HCT116 (cell line): Measurements from ENCODE around the gene PRELID2. TPM values are rescaled to one million over a fixed set of nuclear protein-coding genes. Genes with fewer than 3 reads are reported as not detected.

Experiments
- ATAC-seq: fragments of 200-7000 bp; cut with Tn5 transposase; 2 replicates; pipeline ENCODE4 v1.9.1; 2020; ENCODE audit warnings: mild to moderate bottlenecking, moderate library complexity
- BruUV-seq: library from RNA; stranded (reverse); fragments of 400-500 nt; replicated peaks from 2 replicates; lab custom pipeline; 2021; lab: Mats Ljungman, UMichigan
- CTCF ChIA-PET: fragments of 300-600 bp; sonication (Branson Sonifier 250); formaldehyde crosslinking; loops from one replicate; lab custom pipeline; 2021; ENCODE audit warnings: antibody characterized with exemption; lab: Charles Lee
- POLR2A ChIA-PET: fragments of 300-600, 350-600 bp; sonication (Branson Sonifier 250); formaldehyde crosslinking; loops from one replicate; lab custom pipeline; 2021; ENCODE audit warnings: antibody characterized with exemption; lab: Charles Lee
- RAD21 ChIA-PET, 2 experiments: fragments of 300-600 bp; sonication (Branson Sonifier 250); formaldehyde crosslinking; loops; one replicate each; lab custom pipeline; 2023; ENCODE audit warnings: low total read pairs in 2 of 2; ENCODE audit not compliant: uncharacterized antibody in 2 of 2, unreplicated experiment in 2 of 2, low non-redundant PET in 1 of 2; lab: Charles Lee
- DNase-seq: peaks from one replicate; pipeline ENCODE4 v3.0.0-alpha.2; 2010; ENCODE audit warnings: low read depth, low spot score
- H2AFZ ChIP-seq: fragments of 200-600 bp; shearing (Covaris generic), sonication (generic); 2 replicates; pipeline ENCODE4 v1.6.1; 2017; ENCODE audit warnings: low read depth, mixed run types, mixed read lengths, antibody characterized with exemption, low read length; ENCODE audit not compliant: poor library complexity, severe bottlenecking
- H3K27ac ChIP-seq: 2 replicates; pipeline ENCODE4 v1.5.1; 2012; ENCODE audit warnings: low read depth, low read length
- H3K27me3 ChIP-seq: fragments of 200-600 bp; sonication (generic); 2 replicates; pipeline ENCODE4 v1.6.1; 2016; ENCODE audit warnings: mixed run types, low read length, mixed read lengths; ENCODE audit not compliant: insufficient read depth
- H3K36me3 ChIP-seq, 2 experiments: fragments of 200-500 bp in 1 of 2; fragments of 200-600 bp in 1 of 2; sonication (Bioruptor generic) in 1 of 2; sonication (generic) in 1 of 2; 2 replicates each; pipeline versions ENCODE4 v1.5.1 to v1.6.1; 2014 to 2016; ENCODE audit warnings: low read length in 2 of 2, inconsistent platforms in 1 of 2, mixed read lengths in 1 of 2, mixed run types in 1 of 2; ENCODE audit not compliant: insufficient read depth in 2 of 2, control insufficient read depth in 1 of 2
- H3K4me1 ChIP-seq, 2 experiments: fragments of 200-600 bp in 1 of 2; sonication (generic) in 1 of 2; 2 replicates each; pipeline versions ENCODE4 v1.5.1 to v1.6.1; 2012 to 2017; ENCODE audit warnings: low read length in 2 of 2, inconsistent platforms in 1 of 2, mild to moderate bottlenecking in 1 of 2, mixed read lengths in 1 of 2, mixed run types in 1 of 2, moderate library complexity in 1 of 2; ENCODE audit not compliant: insufficient read depth in 2 of 2, control insufficient read depth in 1 of 2
- H3K4me2 ChIP-seq: fragments of 200-600 bp; sonication (generic); 2 replicates; pipeline ENCODE4 v1.6.1; 2017; ENCODE audit warnings: mixed run types, low read length, mixed read lengths
- H3K4me3 ChIP-seq, 2 experiments: fragments of 200-600 bp in 1 of 2; sonication (generic) in 1 of 2; replicated peaks in 1 of 2; 2 replicates each; pipeline ENCODE4 v1.5.1; 2011 to 2016; ENCODE audit warnings: low read length in 2 of 2, control low read depth in 1 of 2, low read depth in 1 of 2, mild to moderate bottlenecking in 1 of 2, mixed read lengths in 1 of 2, mixed run types in 1 of 2
- H3K79me2 ChIP-seq: fragments of 200-600 bp; sonication (generic); 2 replicates; pipeline ENCODE4 v1.6.1; 2017; ENCODE audit warnings: mild to moderate bottlenecking, mixed run types, low read length, moderate library complexity, mixed read lengths; ENCODE audit not compliant: insufficient read depth
- H3K9ac ChIP-seq: fragments of 200-600 bp; sonication (generic); 2 replicates; pipeline ENCODE4 v1.6.1; 2016; ENCODE audit warnings: low read length, mixed read lengths
- H3K9me2 ChIP-seq: fragments of 200-600 bp; sonication (generic), shearing (Covaris generic); 2 replicates; pipeline ENCODE4 v1.6.1; 2017; ENCODE audit warnings: mixed run types, mild to moderate bottlenecking, moderate library complexity; ENCODE audit not compliant: insufficient read depth
- H3K9me3 ChIP-seq, 2 experiments: fragments of 200-500 bp in 1 of 2; fragments of 200-600 bp in 1 of 2; sonication (Bioruptor generic) in 1 of 2; sonication (generic) in 1 of 2; 2 replicates each; pipeline ENCODE4 v1.6.1; 2014 to 2017; ENCODE audit warnings: low read length in 2 of 2, mixed read lengths in 2 of 2, inconsistent platforms in 1 of 2, low read depth in 1 of 2, mild to moderate bottlenecking in 1 of 2, mixed run types in 1 of 2, moderate library complexity in 1 of 2; ENCODE audit not compliant: control insufficient read depth in 1 of 2, insufficient read depth in 1 of 2
- H4K20me1 ChIP-seq: fragments of 200-600 bp; sonication (generic), shearing (Covaris generic); 2 replicates; pipeline ENCODE4 v1.6.1; 2017; ENCODE audit warnings: mixed run types, mild to moderate bottlenecking, moderate library complexity; ENCODE audit not compliant: insufficient read depth
- ATF3 ChIP-seq: IDR thresholded peaks from 2 replicates; pipeline ENCODE4 v1.6.1; 2012
- CBX3 ChIP-seq: IDR thresholded peaks from 2 replicates; pipeline ENCODE4 v1.6.1; 2012; ENCODE audit warnings: low read depth
- EGR1 ChIP-seq: IDR thresholded peaks from 2 replicates; pipeline ENCODE4 v1.6.1; 2012; ENCODE audit warnings: low read depth
- ELF1 ChIP-seq: IDR thresholded peaks from 2 replicates; pipeline ENCODE4 v1.6.1; 2012; ENCODE audit warnings: low read depth, borderline replicate concordance
- EZH2 ChIP-seq: fragments of 200-600 bp; sonication (generic); IDR thresholded peaks from 2 replicates; pipeline ENCODE4 v1.6.1; 2017; ENCODE audit warnings: antibody characterized with exemption, mixed run types
- EZH2phosphoT487 ChIP-seq: fragments of 200-600 bp; IDR thresholded peaks from 2 replicates; pipeline ENCODE4 v1.6.1; 2018; ENCODE audit warnings: antibody characterized with exemption, borderline replicate concordance
- FOSL1 ChIP-seq: IDR thresholded peaks from 2 replicates; pipeline ENCODE4 v1.6.1; 2012; ENCODE audit warnings: low read depth
- JUND ChIP-seq: IDR thresholded peaks from 2 replicates; pipeline ENCODE4 v1.6.1; 2012
- POLR2A ChIP-seq: IDR thresholded peaks from 2 replicates; pipeline ENCODE4 v1.7.0; 2011; ENCODE audit warnings: borderline replicate concordance; ENCODE audit not compliant: insufficient read depth, insufficient read length; ENCODE audit errors: extremely low read depth
- POLR2AphosphoS5 ChIP-seq: IDR thresholded peaks from 2 replicates; pipeline ENCODE4 v1.6.1; 2011; ENCODE audit warnings: mild to moderate bottlenecking, low read depth, low read length, moderate library complexity
- RAD21 ChIP-seq: IDR thresholded peaks from 2 replicates; pipeline ENCODE4 v1.6.1; 2012; ENCODE audit warnings: low read depth, mild to moderate bottlenecking
- REST ChIP-seq: IDR thresholded peaks from 2 replicates; pipeline ENCODE4 v1.6.1; 2012; ENCODE audit warnings: low read depth
- SIN3A ChIP-seq: IDR thresholded peaks from 2 replicates; pipeline ENCODE4 v1.6.1; 2012; ENCODE audit warnings: low read depth
- SP1 ChIP-seq: IDR thresholded peaks from 2 replicates; pipeline ENCODE4 v1.6.1; 2012; ENCODE audit warnings: low read depth
- SRF ChIP-seq: IDR thresholded peaks from 2 replicates; pipeline ENCODE4 v1.6.1; 2012; ENCODE audit warnings: low read depth
- TCF7L2 ChIP-seq: IDR thresholded peaks from 2 replicates; pipeline ENCODE4 v1.7.0; 2011; ENCODE audit warnings: borderline replicate concordance, inconsistent platforms; ENCODE audit not compliant: insufficient read depth, insufficient read length; ENCODE audit errors: extremely low read depth
- YY1 ChIP-seq: IDR thresholded peaks from 2 replicates; pipeline ENCODE4 v1.6.1; 2011; ENCODE audit warnings: low read length, low read depth, moderate library complexity, mild to moderate bottlenecking; ENCODE audit not compliant: insufficient replicate concordance; ENCODE audit errors: extremely low read depth
- ZFX ChIP-seq: fragments of 450-650 bp; IDR thresholded peaks from 2 replicates; pipeline ENCODE4 v1.6.1; 2017
- ZNF274 ChIP-seq: fragments of 200-500 bp; sonication (Bioruptor generic); IDR thresholded peaks from 2 replicates; pipeline ENCODE4 v1.6.1; 2014; ENCODE audit warnings: mild to moderate bottlenecking, low read depth, low read length, inconsistent platforms
- intact Hi-C: fragments of 100-400 bp; cut with micrococcal nuclease; formaldehyde crosslinking; loops from 2 replicates; pipeline ENCODE4 v1.10.0; 2022
- total RNA-seq: library from RNA; stranded (reverse); gene quantifications from one replicate; pipeline ENCODE4 v1.2.1, GENCODE V29; 2021; ENCODE audit not compliant: unreplicated experiment

The PRELID2 gene
- total RNA-seq, 1 experiment from 2014 or later: 20.1 TPM

DNA sequence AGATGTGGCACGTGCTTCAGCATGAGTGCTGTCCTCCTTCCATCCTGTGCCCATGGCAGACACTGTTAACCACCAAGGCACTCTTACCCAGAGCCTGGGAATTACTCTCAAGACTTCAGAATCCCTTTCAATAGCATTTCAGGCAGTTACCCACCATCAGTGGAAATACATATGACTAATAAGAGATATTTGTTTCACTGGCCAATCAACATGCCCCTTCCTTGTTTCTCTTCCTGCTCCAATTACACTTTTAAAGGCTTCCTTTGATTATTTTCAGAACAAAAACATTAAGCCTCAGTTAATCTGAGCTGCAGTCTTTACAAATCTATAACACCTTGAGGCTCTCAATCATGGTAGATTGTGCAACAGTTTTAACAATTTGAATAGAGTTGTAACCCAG, 70.8 kb downstream of the PRELID2 start:
- Histone ChIP-seq H3K9me3 (no peaks in the 10 kb centered on the region), H3K36me3 (no peaks in the 10 kb centered on the region), H3K27ac (no peak overlapping the region), H3K79me2 (no peaks in the 10 kb centered on the region), H3K27me3 (no peaks in the 10 kb centered on the region), H3K9me2 (no peaks in the 10 kb centered on the region), H3K4me3 (no peak overlapping the region)
- ChIA-PET POLR2A (no interaction called here), RAD21 (no interaction called here), CTCF (no interaction called here)
- ATAC-seq (no peak), DNase-seq (no peak)
- BruUV-seq: no TSS peak
- TF ChIP-seq SP1 (no peak), EZH2phosphoT487 (no peak), EGR1 (no peak), YY1 (no peak), REST (no peak), ZNF274 (no peak), RAD21 (no peak), CBX3 (no peak), POLR2A (no peak), ATF3 (no peak), SIN3A (no peak), ELF1 (no peak), EZH2 (no peak), ZFX (no peak), TCF7L2 (no peak), JUND (no peak), SRF (no peak), POLR2AphosphoS5 (no peak), FOSL1 (no peak)
- TF ChIP-seq, all 23 proteins: peak for 0
- Histone ChIP-seq H2AFZ (no peak overlapping the region), H4K20me1 (no peaks in the 10 kb centered on the region), H3K4me2 (no peak overlapping the region), H3K9ac (no peak overlapping the region), H3K4me1 (no peaks in the 10 kb centered on the region)
- intact Hi-C loops: no loop called here
